ENCODE results near the gene ARHGEF33.

The ARHGEF33 gene

GRCh38 chr2:38959938-38960608, 70.4 kb downstream of the ARHGEF33 start:
- peak; percentile 72 to 76 for DNase-seq (ENCODE audit: low read depth in 2 of 2)

GRCh38 chr2:38960609-38961320, 71.1 kb downstream of the ARHGEF33 start:
- DNase-seq (ENCODE audit: low read depth in 2 of 2), result no peak

- no peak for DNase-seq (ENCODE audit: low read depth in 2 of 2)
These were observed 76.3 kb downstream of the ARHGEF33 start for GRCh38 chr2:38966006-38966405.

- DNase-seq (ENCODE audit: low read depth in 2 of 2), result no peak
These were observed 77.0 kb downstream of the ARHGEF33 start for GRCh38 chr2:38966678-38967077.

GRCh38 chr2:38968021-38968420, 78.3 kb downstream of the ARHGEF33 start:
- DNase-seq (ENCODE audit: low read depth in 2 of 2), result no peak

- no peak for DNase-seq (ENCODE audit: low read depth in 2 of 2)
These were observed 81.7 kb downstream of the ARHGEF33 start for GRCh38 chr2:38971377-38971776.

GRCh38 chr2:38973266-38973665, 83.6 kb downstream of the ARHGEF33 start:
- no peak for DNase-seq (ENCODE audit: low read depth in 2 of 2)

GRCh38 chr2:38975042-38975441, 85.4 kb downstream of the ARHGEF33 start:
- DNase-seq (ENCODE audit: low read depth in 2 of 2), result no peak

GRCh38 chr2:38977047-38977446, 87.4 kb downstream of the ARHGEF33 start:
- no peak for DNase-seq (ENCODE audit: low read depth in 2 of 2)

GRCh38 chr2:38978296-38978903, 88.7 kb downstream of the ARHGEF33 start:
- DNase-seq (ENCODE audit: low read depth in 2 of 2), result no peak

- no peak for DNase-seq (ENCODE audit: low read depth in 2 of 2)
These were observed 89.2 kb downstream of the ARHGEF33 start for GRCh38 chr2:38978908-38979307.

GRCh38 chr2:38981003-38981669, 91.5 kb downstream of the ARHGEF33 start:
- no peak for DNase-seq (ENCODE audit: low read depth in 2 of 2)

GRCh38 chr2:38981670-38982357, 92.1 kb downstream of the ARHGEF33 start:
- DNase-seq (ENCODE audit: low read depth in 2 of 2), result no peak

- DNase-seq (ENCODE audit: low read depth in 2 of 2), result no peak
These were observed 92.8 kb downstream of the ARHGEF33 start for GRCh38 chr2:38982498-38982897.

- no peak for DNase-seq (ENCODE audit: low read depth in 2 of 2)
These were observed 99.0 kb downstream of the ARHGEF33 start for GRCh38 chr2:38988716-38989115.

- no peak for DNase-seq (ENCODE audit: low read depth in 2 of 2)
These were observed 102.2 kb downstream of the ARHGEF33 start for GRCh38 chr2:38991899-38992298.

- DNase-seq (ENCODE audit: low read depth in 2 of 2), result peak; percentile 90 to 91
These were observed 108.1 kb downstream of the ARHGEF33 start for GRCh38 chr2:38997781-38998180.

- no peak for DNase-seq (ENCODE audit: low read depth in 2 of 2)
These were observed 110.9 kb downstream of the ARHGEF33 start for GRCh38 chr2:39000552-39000951.

GRCh38 chr2:39007875-39008504, 118.3 kb downstream of the ARHGEF33 start:
- no peak for DNase-seq (ENCODE audit: low read depth in 2 of 2)

GRCh38 chr2:39008665-39009064, 119.0 kb downstream of the ARHGEF33 start:
- no peak for DNase-seq (ENCODE audit: low read depth in 2 of 2)

- no peak for DNase-seq (ENCODE audit: low read depth in 2 of 2)
These were observed 124.2 kb downstream of the ARHGEF33 start for GRCh38 chr2:39013871-39014270.
